ENCODE results near the gene IDE.

- TF ChIP-seq EP300 (IDR thresholded peaks at IDR 0.05) (no peak), CTCF (IDR thresholded peaks at IDR 0.05) (peak in 1 of 5 experiments; percentile 19), POLR2A (IDR thresholded peaks at IDR 0.05) (no peak)
These were observed 17.0 kb upstream of the IDE start for GRCh38 chr10:92590623-92591549.

Data from tibial nerve (tissue), 4 donors.